Measurements from ENCODE around the gene KLF6.

KLF6 gene

DNA sequence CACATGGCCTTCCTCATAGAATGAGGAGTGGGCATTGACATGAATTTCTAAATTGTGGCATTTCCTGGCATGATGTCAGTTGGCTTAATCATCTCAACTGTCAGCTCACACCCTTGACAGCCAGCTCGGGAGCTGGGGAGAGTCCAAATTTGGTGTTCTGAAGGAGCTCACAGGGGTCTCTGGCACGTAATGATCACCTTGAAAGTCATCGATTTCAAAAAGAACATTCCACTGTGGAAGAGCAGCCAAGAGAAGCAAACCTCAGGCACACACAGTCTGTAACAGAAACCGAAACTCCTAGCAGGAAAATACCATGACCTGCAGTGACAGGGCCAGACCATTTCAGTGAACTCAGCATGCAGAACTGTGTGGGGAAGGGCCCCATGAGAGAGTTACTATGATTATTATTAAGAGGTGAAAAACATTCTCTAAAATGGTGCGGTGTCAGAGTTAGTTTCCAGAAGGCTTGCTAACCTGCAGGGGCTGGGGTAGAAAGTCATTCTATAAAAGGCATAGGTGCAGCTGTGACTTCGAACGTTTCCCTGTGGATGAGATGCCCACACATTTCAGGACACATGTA, 26.4 kb upstream of the KLF6 start:
- H3K27ac ChIP-seq (ENCODE audit: low read depth, low read length), result peak overlapping the region; percentile 80
- no peaks in the 10 kb centered on the region for H3K9me3 ChIP-seq (ENCODE audit: control insufficient read depth in 5 of 5, low read length in 5 of 5)
- H3K4me1 ChIP-seq (ENCODE audit: control insufficient read depth in 5 of 5, insufficient read depth in 5 of 5, low read length in 5 of 5), result peaks cover 9 to 57% (median 48%) of the 10 kb centered on the region in 5 donors

DNA sequence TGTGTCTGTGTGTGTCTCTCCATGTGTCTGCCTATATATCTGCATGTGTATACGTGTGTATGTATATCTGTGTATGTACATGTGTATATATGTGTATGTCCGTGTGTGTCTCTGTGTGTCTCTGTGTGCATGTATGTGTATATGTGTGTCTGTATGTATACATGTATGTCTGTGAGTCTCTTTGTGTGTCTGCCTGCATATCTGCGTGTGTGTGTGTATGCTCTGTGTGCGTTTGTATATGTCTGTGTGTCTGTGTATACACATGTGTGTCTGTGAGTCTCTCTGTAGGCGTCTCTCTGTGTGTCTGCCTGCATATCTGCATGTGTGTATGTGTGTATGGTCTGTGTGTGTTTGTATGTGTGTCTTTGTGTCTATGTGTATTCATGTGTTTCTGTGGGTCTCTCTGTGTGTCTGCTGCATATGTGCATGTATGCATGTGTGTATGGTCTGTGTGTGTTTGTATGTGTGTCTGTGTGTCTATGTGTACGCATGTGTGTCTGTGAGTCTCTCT, 23.7 kb upstream of the KLF6 start:
- no peak overlapping the region for H3K4me3 ChIP-seq (ENCODE audit: low read depth in 1 of 5, low read length in 5 of 5)
- H3K27ac ChIP-seq (ENCODE audit: low read depth, low read length), result peak overlapping the region; percentile 80
- H3K4me1 ChIP-seq (ENCODE audit: control insufficient read depth in 5 of 5, insufficient read depth in 5 of 5, low read length in 5 of 5), result peaks cover 13 to 80% (median 61%) of the 10 kb centered on the region in 5 donors
- no peaks in the 10 kb centered on the region for H3K27me3 ChIP-seq (ENCODE audit: control insufficient read depth in 5 of 5, insufficient read depth in 4 of 5, low read length in 5 of 5)
- no peak overlapping the region for H3K9ac ChIP-seq (ENCODE audit: low read length in 5 of 5)
- H3K9me3 ChIP-seq (ENCODE audit: control insufficient read depth in 5 of 5, low read length in 5 of 5), result no peaks in the 10 kb centered on the region
- no peaks in the 10 kb centered on the region for H3K36me3 ChIP-seq (ENCODE audit: control insufficient read depth in 5 of 5, insufficient read depth in 5 of 5, low read length in 5 of 5)

More for the DNA sequence above, 26.4 kb upstream of the KLF6 start:
- peak overlapping the region; percentile 15 to 53 (median 38) for H3K4me3 ChIP-seq (ENCODE audit: low read depth in 1 of 5, low read length in 5 of 5)
- no peaks in the 10 kb centered on the region for H3K27me3 ChIP-seq (ENCODE audit: control insufficient read depth in 5 of 5, insufficient read depth in 4 of 5, low read length in 5 of 5)
- H3K9ac ChIP-seq (ENCODE audit: low read length in 5 of 5), result peak overlapping the region; percentile 22 to 60 (median 35)
- H3K36me3 ChIP-seq (ENCODE audit: control insufficient read depth in 5 of 5, insufficient read depth in 5 of 5, low read length in 5 of 5), result no peaks in the 10 kb centered on the region

DNA sequence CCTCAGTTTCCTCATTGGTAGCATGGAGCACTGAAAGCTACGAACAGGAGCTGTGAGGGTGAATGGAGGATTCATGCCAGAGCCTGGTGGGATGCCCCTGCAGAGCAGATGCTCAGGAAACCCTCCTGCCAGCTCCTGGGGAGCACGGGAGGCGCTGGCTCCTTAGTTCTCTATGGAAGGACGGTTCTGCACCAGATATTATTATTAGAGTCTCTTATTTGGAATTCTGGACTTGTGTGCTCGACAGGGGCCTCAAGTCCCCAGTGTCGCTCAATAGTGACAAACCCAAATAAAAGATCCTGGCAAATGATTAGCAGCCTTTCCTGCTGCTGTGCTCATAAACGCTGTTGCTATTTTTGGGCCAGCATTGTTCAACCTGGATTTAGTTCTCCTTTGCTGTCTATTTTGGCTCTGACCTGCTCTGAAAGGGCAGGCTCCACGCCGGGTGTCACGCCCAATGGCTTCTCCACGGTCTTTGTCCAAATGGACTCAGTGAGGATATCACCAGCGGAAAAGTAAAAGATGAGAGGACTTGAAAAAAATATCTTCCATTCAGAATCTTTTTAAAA, 23.0 kb upstream of the KLF6 start:
- Histone ChIP-seq H3K4me3 (ENCODE audit: low read depth in 1 of 5, low read length in 5 of 5) (no peak overlapping the region), H3K9me3 (ENCODE audit: control insufficient read depth in 5 of 5, low read length in 5 of 5) (no peaks in the 10 kb centered on the region), H3K36me3 (ENCODE audit: control insufficient read depth in 5 of 5, insufficient read depth in 5 of 5, low read length in 5 of 5) (no peaks in the 10 kb centered on the region), H3K27ac (ENCODE audit: low read depth, low read length) (peak overlapping the region; percentile 80), H3K9ac (ENCODE audit: low read length in 5 of 5) (no peak overlapping the region), H3K4me1 (ENCODE audit: control insufficient read depth in 5 of 5, insufficient read depth in 5 of 5, low read length in 5 of 5) (peaks cover 14 to 80% (median 60%) of the 10 kb centered on the region in 5 donors), H3K27me3 (ENCODE audit: control insufficient read depth in 5 of 5, insufficient read depth in 4 of 5, low read length in 5 of 5) (no peaks in the 10 kb centered on the region)

DNA sequence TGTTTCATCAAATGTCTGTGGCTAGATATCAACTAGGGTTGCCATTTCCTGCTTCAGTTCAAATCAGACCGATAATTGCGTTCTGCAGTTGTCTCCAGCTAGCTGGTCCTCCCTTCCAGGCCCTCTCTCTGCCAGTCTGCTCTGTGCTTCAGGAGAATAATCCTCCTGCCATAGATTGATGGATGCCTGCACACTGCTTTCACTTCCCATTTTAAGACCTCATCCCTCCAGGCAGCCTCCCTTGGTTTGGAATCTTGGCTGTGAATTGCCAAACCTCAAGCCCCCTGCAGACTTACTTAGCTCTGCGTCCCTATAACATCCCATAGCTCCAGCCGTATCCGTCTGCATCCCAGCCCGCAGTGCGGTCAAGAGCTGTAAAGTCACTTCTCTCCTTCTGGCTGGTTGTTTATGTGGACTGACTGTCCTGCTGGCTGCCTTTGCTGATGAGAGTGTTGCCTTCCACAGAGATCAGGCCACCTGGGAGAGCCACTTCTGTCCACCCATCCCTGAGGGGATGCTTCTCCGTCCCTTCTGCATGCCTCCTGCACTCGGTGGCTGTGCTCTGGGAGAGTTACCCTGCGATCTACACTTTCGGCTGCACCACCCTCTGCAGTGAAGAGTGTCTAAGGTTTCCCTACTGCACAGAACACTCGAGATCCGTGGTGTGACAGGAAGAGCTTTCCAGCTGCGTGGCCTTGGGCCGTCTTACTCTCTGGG, 22.4 kb upstream of the KLF6 start:
- Histone ChIP-seq H3K36me3 (ENCODE audit: control insufficient read depth in 5 of 5, insufficient read depth in 5 of 5, low read length in 5 of 5) (no peaks in the 10 kb centered on the region), H3K27me3 (ENCODE audit: control insufficient read depth in 5 of 5, insufficient read depth in 4 of 5, low read length in 5 of 5) (no peaks in the 10 kb centered on the region), H3K4me1 (ENCODE audit: control insufficient read depth in 5 of 5, insufficient read depth in 5 of 5, low read length in 5 of 5) (peaks cover 14 to 80% (median 60%) of the 10 kb centered on the region in 5 donors), H3K4me3 (ENCODE audit: low read depth in 1 of 5, low read length in 5 of 5) (peak overlapping the region in 1 of 5 donors; percentile 1), H3K9ac (ENCODE audit: low read length in 5 of 5) (no peak overlapping the region), H3K27ac (ENCODE audit: low read depth, low read length) (peak overlapping the region; percentile 98), H3K9me3 (ENCODE audit: control insufficient read depth in 5 of 5, low read length in 5 of 5) (no peaks in the 10 kb centered on the region)

DNA sequence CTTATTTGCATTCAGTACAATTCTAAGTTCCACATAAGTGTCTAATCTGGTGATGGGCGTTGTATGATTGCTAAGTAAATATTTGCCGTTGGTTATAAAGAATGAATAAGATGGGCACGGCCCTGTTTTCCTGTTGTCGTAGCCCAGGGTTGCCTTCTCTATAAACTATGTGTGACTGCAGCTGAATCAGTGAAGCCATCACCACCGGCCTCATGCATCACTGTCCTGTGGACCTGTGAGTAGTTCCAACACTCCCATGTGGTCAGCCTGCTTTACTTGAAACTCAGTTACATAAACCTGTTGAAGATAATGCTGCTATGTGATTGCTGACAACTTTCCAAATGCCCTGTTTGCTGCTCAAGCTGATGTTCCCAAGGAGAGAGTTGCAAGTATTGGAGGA, 21.6 kb upstream of the KLF6 start:
- Histone ChIP-seq H3K9ac (ENCODE audit: low read length in 5 of 5) (peak overlapping the region in 1 of 5 donors; percentile 22), H3K9me3 (ENCODE audit: control insufficient read depth in 5 of 5, low read length in 5 of 5) (no peaks in the 10 kb centered on the region), H3K36me3 (ENCODE audit: control insufficient read depth in 5 of 5, insufficient read depth in 5 of 5, low read length in 5 of 5) (no peaks in the 10 kb centered on the region), H3K4me3 (ENCODE audit: low read depth in 1 of 5, low read length in 5 of 5) (peak overlapping the region in 1 of 5 donors; percentile 1), H3K27ac (ENCODE audit: low read depth, low read length) (peak overlapping the region; percentile 98), H3K4me1 (ENCODE audit: control insufficient read depth in 5 of 5, insufficient read depth in 5 of 5, low read length in 5 of 5) (peaks cover 14 to 74% (median 56%) of the 10 kb centered on the region in 5 donors), H3K27me3 (ENCODE audit: control insufficient read depth in 5 of 5, insufficient read depth in 4 of 5, low read length in 5 of 5) (no peaks in the 10 kb centered on the region)

DNA sequence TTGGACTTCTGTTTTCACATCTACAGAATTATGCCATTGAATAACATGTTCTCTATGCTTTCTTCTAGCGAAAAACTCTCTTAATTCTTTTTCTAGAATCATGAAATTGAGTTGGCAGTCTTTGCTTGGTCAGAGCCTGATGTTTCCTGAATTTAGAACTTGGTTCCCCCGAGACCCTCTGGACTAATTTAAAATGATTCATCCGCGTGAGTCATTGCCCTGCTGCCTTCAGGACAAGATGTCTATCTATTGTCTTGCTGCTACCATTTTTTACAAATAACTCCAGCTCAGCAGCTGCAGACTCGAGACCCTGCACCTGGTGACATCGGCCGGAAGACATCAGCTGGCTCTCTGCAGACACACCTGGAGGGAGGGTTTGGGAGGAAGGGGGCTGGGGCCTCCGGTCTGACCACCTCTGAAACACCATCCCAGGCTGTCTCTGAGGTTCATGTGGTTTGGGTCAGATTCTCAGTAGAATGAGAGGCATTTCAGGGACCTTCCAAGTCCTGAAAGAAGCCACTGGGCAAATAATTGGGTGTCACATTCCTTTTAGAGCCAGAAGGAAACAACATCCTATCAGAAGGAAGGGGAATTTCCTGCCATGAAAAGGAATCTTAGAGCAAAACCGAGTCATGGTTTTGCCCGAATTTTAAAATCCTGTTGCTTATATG, 20.9 kb upstream of the KLF6 start:
- Histone ChIP-seq H3K4me3 (ENCODE audit: low read depth in 1 of 5, low read length in 5 of 5) (peak overlapping the region in 4 of 5 donors; percentile 8 to 54 (median 38)), H3K9ac (ENCODE audit: low read length in 5 of 5) (peak overlapping the region; percentile 17 to 76 (median 43)), H3K9me3 (ENCODE audit: control insufficient read depth in 5 of 5, low read length in 5 of 5) (no peaks in the 10 kb centered on the region), H3K4me1 (ENCODE audit: control insufficient read depth in 5 of 5, insufficient read depth in 5 of 5, low read length in 5 of 5) (peaks cover 11 to 67% (median 49%) of the 10 kb centered on the region in 5 donors), H3K27me3 (ENCODE audit: control insufficient read depth in 5 of 5, insufficient read depth in 4 of 5, low read length in 5 of 5) (no peaks in the 10 kb centered on the region), H3K36me3 (ENCODE audit: control insufficient read depth in 5 of 5, insufficient read depth in 5 of 5, low read length in 5 of 5) (no peaks in the 10 kb centered on the region), H3K27ac (ENCODE audit: low read depth, low read length) (peak overlapping the region; percentile 98)

DNA sequence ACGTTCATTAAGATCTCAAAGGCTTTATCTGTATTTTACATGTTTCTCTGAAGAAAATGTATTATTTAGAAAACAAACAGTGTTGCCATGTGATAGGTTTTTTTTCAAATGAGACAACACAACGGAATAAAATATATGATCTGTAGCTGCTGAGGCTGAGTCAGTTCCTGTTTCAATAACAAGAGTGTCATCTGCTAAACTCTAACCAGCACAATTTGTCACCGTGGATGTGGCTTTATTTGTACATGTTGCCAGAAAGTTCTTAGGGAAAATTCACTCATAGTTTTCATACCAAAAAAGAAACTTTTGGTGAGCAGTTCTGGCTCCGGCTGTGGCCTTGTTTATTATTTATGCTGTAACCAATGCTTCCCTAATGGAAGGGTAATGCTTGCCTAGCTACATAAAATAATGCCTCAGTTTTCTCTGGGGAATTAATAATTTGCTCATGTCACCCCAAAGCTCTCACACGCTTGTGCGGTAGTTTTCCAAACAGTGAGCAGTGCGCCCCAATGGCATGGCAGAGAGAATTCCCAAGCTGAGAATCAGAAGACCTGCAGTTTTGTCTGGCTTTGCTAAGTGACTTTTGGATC, 20.3 kb upstream of the KLF6 start:
- H3K36me3 ChIP-seq (ENCODE audit: control insufficient read depth in 5 of 5, insufficient read depth in 5 of 5, low read length in 5 of 5), result no peaks in the 10 kb centered on the region
- H3K4me1 ChIP-seq (ENCODE audit: control insufficient read depth in 5 of 5, insufficient read depth in 5 of 5, low read length in 5 of 5), result peaks cover 10 to 61% (median 44%) of the 10 kb centered on the region in 5 donors
- peak overlapping the region in 4 of 5 donors; percentile 8 to 54 (median 38) for H3K4me3 ChIP-seq (ENCODE audit: low read depth in 1 of 5, low read length in 5 of 5)
- peak overlapping the region; percentile 98 for H3K27ac ChIP-seq (ENCODE audit: low read depth, low read length)
- H3K27me3 ChIP-seq (ENCODE audit: control insufficient read depth in 5 of 5, insufficient read depth in 4 of 5, low read length in 5 of 5), result no peaks in the 10 kb centered on the region
- H3K9ac ChIP-seq (ENCODE audit: low read length in 5 of 5), result peak overlapping the region; percentile 17 to 76 (median 50)
- H3K9me3 ChIP-seq (ENCODE audit: control insufficient read depth in 5 of 5, low read length in 5 of 5), result no peaks in the 10 kb centered on the region

DNA sequence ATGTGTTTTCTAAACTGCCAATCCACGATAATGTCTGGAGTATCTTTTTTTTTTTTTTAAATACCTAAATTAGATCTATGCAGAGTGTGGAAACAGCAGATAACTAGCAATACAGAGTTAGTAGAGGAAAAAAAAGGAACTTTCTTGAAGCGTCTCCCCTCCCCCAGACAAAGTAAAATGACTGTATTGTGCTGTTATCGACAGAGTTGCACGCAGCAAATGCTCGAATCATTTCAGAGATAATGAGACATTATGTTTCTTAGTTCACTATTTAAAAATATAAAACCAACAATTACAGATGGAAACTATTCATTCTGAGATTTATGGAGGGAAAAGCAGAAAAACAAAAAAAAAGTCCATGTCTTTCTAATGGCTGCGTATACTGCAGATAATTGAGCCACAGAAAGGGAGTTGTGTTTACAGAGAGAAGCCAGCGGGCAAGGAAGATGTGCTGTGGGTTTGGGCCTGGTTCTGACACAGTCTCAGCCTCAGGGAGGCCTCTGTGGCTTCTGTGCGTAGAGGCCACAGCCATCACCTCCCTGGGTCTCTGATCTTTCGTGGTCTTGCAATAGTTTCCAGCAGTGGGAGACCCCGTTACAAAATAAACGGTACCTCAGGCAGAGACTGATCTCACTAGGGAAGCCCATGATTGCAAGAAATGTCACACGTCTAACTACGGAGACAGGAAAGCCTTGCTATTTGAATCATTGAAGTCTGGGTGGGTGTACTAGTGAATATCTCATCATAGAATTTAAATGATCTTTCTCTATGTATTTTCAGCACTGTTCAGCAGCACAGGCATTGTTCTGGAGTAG, 19.1 kb upstream of the KLF6 start:
- Histone ChIP-seq H3K36me3 (ENCODE audit: control insufficient read depth in 5 of 5, insufficient read depth in 5 of 5, low read length in 5 of 5) (no peaks in the 10 kb centered on the region), H3K9me3 (ENCODE audit: control insufficient read depth in 5 of 5, low read length in 5 of 5) (no peaks in the 10 kb centered on the region), H3K9ac (ENCODE audit: low read length in 5 of 5) (peak overlapping the region in 4 of 5 donors; percentile 13 to 50 (median 31)), H3K4me1 (ENCODE audit: control insufficient read depth in 5 of 5, insufficient read depth in 5 of 5, low read length in 5 of 5) (peaks cover 8 to 51% (median 37%) of the 10 kb centered on the region in 5 donors), H3K4me3 (ENCODE audit: low read depth in 1 of 5, low read length in 5 of 5) (peak overlapping the region in 1 of 5 donors; percentile 19), H3K27me3 (ENCODE audit: control insufficient read depth in 5 of 5, insufficient read depth in 4 of 5, low read length in 5 of 5) (no peaks in the 10 kb centered on the region), H3K27ac (ENCODE audit: low read depth, low read length) (peak overlapping the region; percentile 98)

Measured in subcutaneous abdominal adipose tissue (tissue), 5 donors.